Measurements from ENCODE around the gene IL20RB.
A peak's percentile ranks its signal among the peaks of the same experiment; 100 is the strongest.

The IL20RB gene

DNA sequence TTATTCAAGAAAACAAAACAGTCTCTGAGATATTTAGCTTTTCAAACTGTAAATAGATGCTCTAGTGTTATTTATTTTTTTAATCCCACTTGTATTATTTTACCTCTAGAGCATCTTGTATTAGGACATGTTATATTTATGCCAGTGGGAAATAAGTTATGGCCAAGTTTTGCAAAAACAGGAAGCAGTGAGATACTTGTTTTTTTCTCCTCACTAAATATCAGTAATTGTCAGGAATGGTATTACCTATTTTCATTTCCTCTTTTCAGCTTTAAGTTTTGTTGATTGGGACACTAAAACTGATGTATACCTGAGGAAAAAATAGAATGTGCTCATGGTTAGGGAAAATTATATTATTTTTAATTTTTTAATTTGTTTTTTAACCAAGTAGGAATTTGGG lies 8.6 kb upstream of the IL20RB start:
- no peaks in the 10 kb centered on the region for H3K4me1 ChIP-seq
- peaks cover 8% of the 10 kb centered on the region; the same call in 1 of the 2 replicates for H3K36me3 ChIP-seq
- DNase-seq: no peak
- TF ChIP-seq, protein P1, sequence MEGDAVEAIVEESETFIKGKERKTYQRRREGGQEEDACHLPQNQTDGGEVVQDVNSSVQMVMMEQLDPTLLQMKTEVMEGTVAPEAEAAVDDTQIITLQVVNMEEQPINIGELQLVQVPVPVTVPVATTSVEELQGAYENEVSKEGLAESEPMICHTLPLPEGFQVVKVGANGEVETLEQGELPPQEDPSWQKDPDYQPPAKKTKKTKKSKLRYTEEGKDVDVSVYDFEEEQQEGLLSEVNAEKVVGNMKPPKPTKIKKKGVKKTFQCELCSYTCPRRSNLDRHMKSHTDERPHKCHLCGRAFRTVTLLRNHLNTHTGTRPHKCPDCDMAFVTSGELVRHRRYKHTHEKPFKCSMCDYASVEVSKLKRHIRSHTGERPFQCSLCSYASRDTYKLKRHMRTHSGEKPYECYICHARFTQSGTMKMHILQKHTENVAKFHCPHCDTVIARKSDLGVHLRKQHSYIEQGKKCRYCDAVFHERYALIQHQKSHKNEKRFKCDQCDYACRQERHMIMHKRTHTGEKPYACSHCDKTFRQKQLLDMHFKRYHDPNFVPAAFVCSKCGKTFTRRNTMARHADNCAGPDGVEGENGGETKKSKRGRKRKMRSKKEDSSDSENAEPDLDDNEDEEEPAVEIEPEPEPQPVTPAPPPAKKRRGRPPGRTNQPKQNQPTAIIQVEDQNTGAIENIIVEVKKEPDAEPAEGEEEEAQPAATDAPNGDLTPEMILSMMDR (IDR thresholded peaks at IDR 0.05; ENCODE audit: low read depth, low read length): no peak
- H3K4me3 ChIP-seq (ENCODE audit: low read depth, low read length): no peak overlapping the region
- no peaks in the 10 kb centered on the region for H3K9me3 ChIP-seq
- no peaks in the 10 kb centered on the region for H3K27me3 ChIP-seq

DNA sequence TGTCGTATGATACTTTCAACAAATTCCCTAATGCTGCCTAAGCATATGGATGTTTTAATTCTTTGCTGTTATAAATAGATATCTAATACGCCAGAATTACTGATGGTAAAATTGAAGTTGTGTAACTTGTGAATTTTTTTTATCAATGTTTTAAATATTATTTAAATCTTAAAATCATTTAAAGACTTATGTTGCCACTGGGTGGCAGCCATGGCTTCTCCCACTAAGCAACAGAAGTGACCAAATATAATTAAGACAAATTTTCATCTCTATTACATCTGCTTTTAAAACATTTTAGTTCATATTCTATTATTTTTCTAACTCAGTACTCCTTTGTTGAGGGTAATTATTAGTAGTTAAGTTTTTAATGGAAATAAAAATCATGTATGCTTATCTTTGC lies 8.1 kb upstream of the IL20RB start:
- H3K36me3 ChIP-seq: peaks cover 8% of the 10 kb centered on the region; the same call in 1 of the 2 replicates
- DNase-seq: no peak
- H3K4me1 ChIP-seq: no peaks in the 10 kb centered on the region
- H3K9me3 ChIP-seq: no peaks in the 10 kb centered on the region
- TF ChIP-seq, protein P1 (IDR thresholded peaks at IDR 0.05; ENCODE audit: low read depth, low read length): peak; percentile 12; the same call in 1 of the 2 replicates
- no peaks in the 10 kb centered on the region for H3K27me3 ChIP-seq
- no peak overlapping the region for H3K4me3 ChIP-seq (ENCODE audit: low read depth, low read length)

DNA sequence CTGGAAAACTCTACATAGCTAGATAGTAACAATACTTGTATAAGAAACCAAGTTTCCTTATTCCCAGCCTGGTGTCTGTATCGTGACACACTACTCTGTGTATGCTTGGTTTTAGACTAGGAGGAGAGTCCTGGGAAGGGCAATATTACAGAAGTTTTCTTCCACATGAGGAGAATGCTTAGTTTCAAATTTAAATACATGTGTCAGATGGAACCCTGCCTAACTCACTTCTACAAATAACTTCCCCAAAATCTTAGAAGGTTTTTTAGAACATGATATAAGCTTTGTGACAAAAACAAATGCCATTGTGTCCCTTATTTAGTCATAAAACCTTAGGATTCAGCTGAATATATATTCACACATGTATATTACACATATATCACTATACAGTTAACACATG lies 7.2 kb upstream of the IL20RB start:
- no peaks in the 10 kb centered on the region for H3K27me3 ChIP-seq
- peaks cover 6% of the 10 kb centered on the region; the same call in 1 of the 2 replicates for H3K36me3 ChIP-seq
- no peak for DNase-seq
- no peaks in the 10 kb centered on the region for H3K9me3 ChIP-seq
- no peaks in the 10 kb centered on the region for H3K4me1 ChIP-seq
- H3K4me3 ChIP-seq (ENCODE audit: low read depth, low read length): no peak overlapping the region
- TF ChIP-seq, protein P1 (IDR thresholded peaks at IDR 0.05; ENCODE audit: low read depth, low read length): no peak

GRCh38 chr3:136952292-136952691 lies 5.5 kb upstream of the IL20RB start:
- H3K27me3 ChIP-seq: no peaks in the 10 kb centered on the region
- no peaks in the 10 kb centered on the region for H3K36me3 ChIP-seq
- TF ChIP-seq, protein P1 (IDR thresholded peaks at IDR 0.05; ENCODE audit: low read depth, low read length): no peak
- no peak for DNase-seq
- no peaks in the 10 kb centered on the region for H3K4me1 ChIP-seq
- no peaks in the 10 kb centered on the region for H3K9me3 ChIP-seq
- no peak overlapping the region for H3K4me3 ChIP-seq (ENCODE audit: low read depth, low read length)

GRCh38 chr3:136954251-136954650 lies 3.5 kb upstream of the IL20RB start:
- H3K9me3 ChIP-seq: no peaks in the 10 kb centered on the region
- peaks cover 2% of the 10 kb centered on the region; the same call in 1 of the 2 replicates for H3K36me3 ChIP-seq
- no peak overlapping the region for H3K4me3 ChIP-seq (ENCODE audit: low read depth, low read length)
- H3K4me1 ChIP-seq: no peaks in the 10 kb centered on the region
- DNase-seq: no peak
- TF ChIP-seq, protein P1 (IDR thresholded peaks at IDR 0.05; ENCODE audit: low read depth, low read length): no peak
- H3K27me3 ChIP-seq: no peaks in the 10 kb centered on the region

DNA sequence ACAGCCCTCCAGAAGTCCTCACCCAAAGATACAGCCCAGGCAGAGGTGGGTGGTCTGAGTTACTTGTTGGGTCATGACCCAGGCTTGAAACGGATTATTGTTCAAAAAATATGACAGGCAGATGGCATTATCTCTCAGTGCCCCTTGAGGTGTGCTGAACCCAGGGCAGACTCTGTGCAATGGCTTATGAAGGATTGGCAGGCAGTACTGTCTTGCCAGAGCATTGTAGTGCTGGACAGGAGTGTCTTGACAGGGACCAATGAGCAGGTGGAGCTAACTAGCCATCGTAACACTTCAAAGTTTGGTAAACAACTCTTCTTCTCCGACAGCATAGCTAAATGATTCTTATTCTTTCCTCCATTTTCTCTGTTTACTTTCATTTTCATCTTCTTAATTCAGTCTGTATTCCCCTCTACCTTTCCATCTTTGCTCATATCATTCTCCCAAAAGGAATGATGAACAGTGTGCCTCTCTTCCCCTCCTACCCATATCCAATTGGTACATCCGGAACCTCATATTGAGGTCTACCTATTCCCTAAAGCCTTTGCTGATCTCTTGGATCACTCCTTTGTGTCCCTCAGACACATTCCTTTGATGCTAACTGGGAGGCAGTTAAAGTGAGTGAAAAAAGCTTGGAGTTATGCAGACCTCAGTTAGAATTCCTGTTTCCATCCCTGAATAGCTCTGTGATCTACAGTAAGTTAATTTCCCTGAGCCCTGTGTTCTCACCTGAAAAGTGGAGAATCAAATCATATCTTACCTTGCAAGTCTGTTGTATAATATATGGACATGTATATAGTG lies 2.6 kb upstream of the IL20RB start:
- no peak for DNase-seq
- Histone ChIP-seq H3K4me1 (no peaks in the 10 kb centered on the region), H3K4me3 (ENCODE audit: low read depth, low read length) (no peak overlapping the region), H3K36me3 (peaks cover 3% of the 10 kb centered on the region; the same call in 1 of the 2 replicates), H3K9me3 (no peaks in the 10 kb centered on the region), H3K27me3 (no peaks in the 10 kb centered on the region)
- TF ChIP-seq, protein P1 (IDR thresholded peaks at IDR 0.05; ENCODE audit: low read depth, low read length): no peak
